Amniotic epithelial cell (primary cell): ENCODE measurements around the gene TIGD4.
"Not testable (repeated sequence)": the region's sequence is repeated elsewhere in the genome, so short reads cannot be mapped to it uniquely, and the experiment has no call there.

Experiments
- DNase-seq: peaks from one replicate; pipeline ENCODE4 v3.0.0-alpha.2; 2010; ENCODE audit warnings: low read depth

Gene TIGD4

GRCh38 chr4:152780267-152780778 lies 793 bp upstream of the TIGD4 start:
- DNase-seq, result no peak

- DNase-seq, result no peak
Measured at GRCh38 chr4:152778656-152779512, 646 bp downstream of the TIGD4 start.

GRCh38 chr4:152777488-152777887 lies 2.0 kb downstream of the TIGD4 start:
- DNase-seq, result no peak

GRCh38 chr4:152776352-152776751 lies 3.2 kb downstream of the TIGD4 start:
- DNase-seq, result peak; percentile 92

GRCh38 chr4:152773953-152774352 lies 5.6 kb downstream of the TIGD4 start:
- DNase-seq, result no peak

GRCh38 chr4:152773339-152773738 lies 6.2 kb downstream of the TIGD4 start:
- DNase-seq, result no peak

- DNase-seq, result no peak
Measured at GRCh38 chr4:152771741-152772533, 7.6 kb downstream of the TIGD4 start.

- DNase-seq, result not testable (repeated sequence)
Measured at GRCh38 chr4:152765069-152765737, 14.3 kb downstream of the TIGD4 start.

GRCh38 chr4:152763796-152764195 lies 15.7 kb downstream of the TIGD4 start:
- no peak for DNase-seq

GRCh38 chr4:152748619-152749018 lies 30.9 kb downstream of the TIGD4 start:
- no peak for DNase-seq

- DNase-seq, result no peak
Measured at GRCh38 chr4:152747444-152747843, 32.1 kb downstream of the TIGD4 start.

- peak; percentile 50 for DNase-seq
Measured at GRCh38 chr4:152738827-152739226, 40.7 kb downstream of the TIGD4 start.

GRCh38 chr4:152735906-152736305 lies 43.6 kb downstream of the TIGD4 start:
- DNase-seq, result no peak

- DNase-seq, result peak; percentile 31
Measured at GRCh38 chr4:152735396-152735859, 44.1 kb downstream of the TIGD4 start.

GRCh38 chr4:152734699-152735050 lies 44.9 kb downstream of the TIGD4 start:
- DNase-seq, result no peak

GRCh38 chr4:152734015-152734698 lies 45.4 kb downstream of the TIGD4 start:
- no peak for DNase-seq

- peak; percentile 21 for DNase-seq
Measured at GRCh38 chr4:152731997-152732396, 47.5 kb downstream of the TIGD4 start.

GRCh38 chr4:152729466-152729865 lies 50.1 kb downstream of the TIGD4 start:
- DNase-seq, result peak; percentile 87

GRCh38 chr4:152728343-152728742 lies 51.2 kb downstream of the TIGD4 start:
- no peak for DNase-seq

- DNase-seq, result no peak
Measured at GRCh38 chr4:152727784-152728183, 51.7 kb downstream of the TIGD4 start.

GRCh38 chr4:152724494-152724893 lies 55.0 kb downstream of the TIGD4 start:
- no peak for DNase-seq

- no peak for DNase-seq
Measured at GRCh38 chr4:152723236-152723635, 56.3 kb downstream of the TIGD4 start.
